HFF-Myc (cell line): Measurements from ENCODE around the gene SELENOO.
"Not testable (repeated sequence)": the region's sequence is repeated elsewhere in the genome, so short reads cannot be mapped to it uniquely, and the experiment has no call there.

Experiments
- DNase-seq: peaks from one replicate; pipeline ENCODE4 v3.0.0-alpha.2; 2011; ENCODE audit warnings: low read depth; ENCODE audit errors: extremely low read depth
- H3K4me3 ChIP-seq: replicated peaks from 2 replicates; pipeline ENCODE4 v1.5.1; 2011; ENCODE audit warnings: low read depth, mild to moderate bottlenecking, control low read depth, low read length
- CTCF ChIP-seq: IDR thresholded peaks from 2 replicates; pipeline ENCODE4 v1.5.1; 2012; ENCODE audit warnings: mild to moderate bottlenecking, low read depth, low read length, control low read depth; ENCODE audit errors: missing control alignments

SELENOO gene

GRCh38 chr22:50161508-50162390 lies 39.1 kb upstream of the SELENOO start:
- TF ChIP-seq CTCF: no peak
- H3K4me3 ChIP-seq: no peak overlapping the region
- DNase-seq: no peak

GRCh38 chr22:50162391-50162956 lies 38.3 kb upstream of the SELENOO start:
- DNase-seq: no peak
- TF ChIP-seq CTCF: no peak
- no peak overlapping the region for H3K4me3 ChIP-seq

GRCh38 chr22:50165436-50166123 lies 35.2 kb upstream of the SELENOO start:
- no peak overlapping the region for H3K4me3 ChIP-seq
- TF ChIP-seq CTCF: no peak
- DNase-seq: no peak

- no peak overlapping the region for H3K4me3 ChIP-seq
- TF ChIP-seq CTCF: no peak
- no peak for DNase-seq
These were observed 32.9 kb upstream of the SELENOO start for GRCh38 chr22:50167689-50168489.

- H3K4me3 ChIP-seq, DNase-seq: not testable (repeated sequence)
These were observed 32.2 kb upstream of the SELENOO start for GRCh38 chr22:50168490-50169180.

GRCh38 chr22:50169181-50169759 lies 31.5 kb upstream of the SELENOO start:
- DNase-seq: no peak
- no peak for TF ChIP-seq CTCF
- no peak overlapping the region for H3K4me3 ChIP-seq
